PFSK-1 (cell line): ENCODE results near the gene PIP4K2A.

Experiments
- FOXP2 ChIP-seq: optimal IDR thresholded peaks from 2 replicates; pipeline ENCODE3; 2011; ENCODE audit warnings: borderline replicate concordance, control low read depth, inconsistent platforms; ENCODE audit not compliant: insufficient read depth; ENCODE audit errors: extremely low read length, extremely low read depth
- POLR2AphosphoS5 ChIP-seq: IDR thresholded peaks from 2 replicates; pipeline ENCODE4 v1.6.1; 2012; ENCODE audit warnings: low read depth, mild to moderate bottlenecking, control low read depth, low read length, moderate library complexity
- REST ChIP-seq, 2 experiments: IDR thresholded peaks; 2 replicates each; pipeline versions ENCODE4 v1.6.1 to v1.8.0; 2011 to 2012; ENCODE audit warnings: low read depth in 2 of 2, low read length in 2 of 2, control low read depth in 1 of 2, inconsistent platforms in 1 of 2, mild to moderate bottlenecking in 1 of 2, moderate library complexity in 1 of 2; ENCODE audit not compliant: insufficient read depth in 1 of 2
- SIN3A ChIP-seq: IDR thresholded peaks from 2 replicates; pipeline ENCODE4 v1.6.1; 2012; ENCODE audit warnings: mild to moderate bottlenecking, low read length, moderate library complexity, borderline replicate concordance; ENCODE audit not compliant: insufficient read depth
- TAF1 ChIP-seq: IDR thresholded peaks from 2 replicates; pipeline ENCODE4 v1.6.1; 2012; ENCODE audit warnings: low read length, control low read depth, borderline replicate concordance; ENCODE audit not compliant: insufficient read depth

DNA sequence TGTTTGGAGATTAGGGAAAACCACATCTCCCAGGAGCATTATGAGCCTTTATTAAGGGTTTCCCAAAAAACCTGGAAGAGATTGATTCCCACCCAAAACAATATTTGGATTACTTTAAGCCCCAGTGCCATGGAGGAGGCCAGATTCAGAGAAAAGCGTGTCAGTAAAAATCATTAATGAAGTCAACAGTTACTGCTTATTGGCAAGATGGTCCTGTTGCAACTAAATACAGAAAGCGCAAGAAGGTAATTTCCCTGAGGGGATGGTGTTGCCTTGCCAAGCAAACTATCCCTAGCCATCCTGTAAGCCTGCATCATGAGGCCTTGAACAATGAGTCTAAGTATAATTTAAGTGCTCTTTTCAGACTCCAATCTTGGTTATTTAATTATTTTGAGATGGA lies 212.5 kb downstream of the PIP4K2A start:
- TF ChIP-seq REST (IDR thresholded peaks at IDR 0.05; ENCODE audit: insufficient read depth in 1 of 2, low read depth in 2 of 2, low read length in 2 of 2) (no peak), POLR2AphosphoS5 (no peak), FOXP2 (no peak), TAF1 (no peak), SIN3A (no peak)
